Lower leg skin (tissue), 4 donors: ENCODE data around the gene NFRKB. TPM values are rescaled to one million over a fixed set of nuclear protein-coding genes. Genes with fewer than 3 reads are reported as not detected.
"Not testable (repeated sequence)": the region's sequence is repeated elsewhere in the genome, so short reads cannot be mapped to it uniquely, and the experiment has no call there.

ENCODE experiments used
- DNase-seq, 2 donors: peaks; one replicate each; pipeline ENCODE4 v3.0.0-alpha.2; 2019; ENCODE audit warnings: low spot score in 2 of 2
- H3K4me3 ChIP-seq: fragments of 200-600 bp; sonication (generic); 2 replicates; pipeline ENCODE4 v1.5.1; 2017; ENCODE audit warnings: mild to moderate bottlenecking, low read depth; ENCODE audit not compliant: poor library complexity, severe bottlenecking
- POLR2A ChIP-seq, 2 donors: fragments of 450-650 bp; IDR thresholded peaks; one replicate each; pipeline ENCODE4 v1.6.1; 2016 to 2017; ENCODE audit warnings: antibody characterized with exemption in 2 of 2, mild to moderate bottlenecking in 1 of 2, moderate library complexity in 1 of 2
- WGBS, 2 donors: methylation state at CpG; one replicate each; pipeline ENCODE4 v1.1.5; 2018; 5-methylcytosine and 5-hydroxymethylcytosine counted together
- intact Hi-C: fragments of 100-400 bp; cut with DNase I; formaldehyde crosslinking; loops from one replicate; pipeline ENCODE4 v1.15.0; 2023; ENCODE audit warnings: low total_unique reads
- total RNA-seq, 4 donors: library from RNA; depleted of rRNA; stranded (reverse); fragments of >200 nt; gene quantifications; one replicate each; pipeline ENCODE4 v1.1.0, GENCODE V29; 2016
- TF ChIP-seq, protein P1 (sequence below), 3 donors: fragments of 450-650 bp; IDR thresholded peaks; one replicate each; pipeline ENCODE4 v1.5.1; 2016; ENCODE audit warnings: antibody characterized with exemption in 3 of 3, mild to moderate bottlenecking in 3 of 3, moderate library complexity in 2 of 3

The NFRKB gene
- total RNA-seq, 4 donors from 2014 or later, result 41.9 to 57.1 (median 53.2) TPM

GRCh38 chr11:129852125-129852740 lies 43.1 kb downstream of the NFRKB start:
- no peak for TF ChIP-seq POLR2A (IDR thresholded peaks at IDR 0.05)
- TF ChIP-seq, protein P1, sequence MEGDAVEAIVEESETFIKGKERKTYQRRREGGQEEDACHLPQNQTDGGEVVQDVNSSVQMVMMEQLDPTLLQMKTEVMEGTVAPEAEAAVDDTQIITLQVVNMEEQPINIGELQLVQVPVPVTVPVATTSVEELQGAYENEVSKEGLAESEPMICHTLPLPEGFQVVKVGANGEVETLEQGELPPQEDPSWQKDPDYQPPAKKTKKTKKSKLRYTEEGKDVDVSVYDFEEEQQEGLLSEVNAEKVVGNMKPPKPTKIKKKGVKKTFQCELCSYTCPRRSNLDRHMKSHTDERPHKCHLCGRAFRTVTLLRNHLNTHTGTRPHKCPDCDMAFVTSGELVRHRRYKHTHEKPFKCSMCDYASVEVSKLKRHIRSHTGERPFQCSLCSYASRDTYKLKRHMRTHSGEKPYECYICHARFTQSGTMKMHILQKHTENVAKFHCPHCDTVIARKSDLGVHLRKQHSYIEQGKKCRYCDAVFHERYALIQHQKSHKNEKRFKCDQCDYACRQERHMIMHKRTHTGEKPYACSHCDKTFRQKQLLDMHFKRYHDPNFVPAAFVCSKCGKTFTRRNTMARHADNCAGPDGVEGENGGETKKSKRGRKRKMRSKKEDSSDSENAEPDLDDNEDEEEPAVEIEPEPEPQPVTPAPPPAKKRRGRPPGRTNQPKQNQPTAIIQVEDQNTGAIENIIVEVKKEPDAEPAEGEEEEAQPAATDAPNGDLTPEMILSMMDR (IDR thresholded peaks at IDR 0.05), result no peak
- 83% methylated on average over 15 of the region's 15 CpGs for WGBS, 2 donors
- H3K4me3 ChIP-seq, result no peak overlapping the region
- intact Hi-C loops, result no loop called here
- no peak for DNase-seq

DNA sequence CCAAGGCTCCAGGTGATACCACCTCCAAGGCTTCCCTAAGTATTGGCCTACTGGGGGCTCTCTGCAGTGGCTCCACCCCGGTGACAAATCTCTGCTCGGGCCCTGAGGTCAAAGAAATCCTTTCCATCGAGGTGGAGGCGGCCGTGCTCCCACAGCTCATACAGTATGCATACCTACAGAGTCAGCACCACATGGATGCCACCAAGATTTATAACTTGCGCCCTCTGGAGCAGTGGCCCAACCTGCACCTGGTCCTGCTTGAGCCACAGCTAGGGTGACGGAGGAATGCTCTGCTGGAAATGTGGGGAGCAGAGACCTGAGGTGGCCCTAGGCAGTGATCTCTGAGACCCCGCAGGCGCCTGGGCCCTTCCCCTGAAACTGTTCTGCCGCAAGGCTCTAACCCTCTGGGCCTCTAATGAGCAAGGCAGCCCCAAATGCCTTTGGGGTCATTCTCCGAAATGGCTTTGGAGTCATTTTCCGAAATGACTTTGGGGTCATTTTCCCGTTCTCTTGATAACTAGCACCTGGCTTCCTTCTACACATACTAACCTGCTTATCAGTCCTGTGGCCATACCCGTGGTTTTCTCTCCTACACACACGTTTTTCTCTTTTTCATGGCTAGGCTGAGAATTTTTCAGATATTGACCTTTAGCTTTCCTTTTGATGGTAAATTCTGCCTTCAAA lies 45.8 kb downstream of the NFRKB start:
- 90 to 92% methylated on average over 15 of the region's 15 CpGs for WGBS, 2 donors
- TF ChIP-seq POLR2A (IDR thresholded peaks at IDR 0.05), result no peak
- TF ChIP-seq, protein P1 (IDR thresholded peaks at IDR 0.05), result no peak
- H3K4me3 ChIP-seq, result no peak overlapping the region
- no peak for DNase-seq
- intact Hi-C loops, result no loop called here

GRCh38 chr11:129847361-129847760 lies 48.0 kb downstream of the NFRKB start:
- H3K4me3 ChIP-seq, DNase-seq, intact Hi-C loops: not testable (repeated sequence)
- WGBS, 2 donors, result 48 to 68% methylated on average over 1 to 2 of the region's 3 CpGs

GRCh38 chr11:129846508-129847335 lies 48.7 kb downstream of the NFRKB start:
- WGBS, 2 donors, result 53 to 65% methylated on average over 6 of the region's 6 CpGs
- no peak overlapping the region for H3K4me3 ChIP-seq
- intact Hi-C loops, result no loop called here
- no peak for DNase-seq
- TF ChIP-seq POLR2A (IDR thresholded peaks at IDR 0.05), result no peak
- TF ChIP-seq, protein P1 (IDR thresholded peaks at IDR 0.05), result no peak

Other genes starting within 250 kb of the NFRKB start
- 10 to 100 TPM; 50.2 to 76.1 (median 55.1) TPM for gene TMEM45B, start 79.7 kb downstream of the NFRKB start, total RNA-seq
- 10 to 100 TPM in 2 of 4 donors, 1 to 10 TPM in 2; 6.7 to 13.0 (median 9.1) TPM for gene PRDM10, start 107.3 kb upstream of the NFRKB start, total RNA-seq
- 100 to 1,000 TPM; 125 to 226 (median 158) TPM for gene APLP2, start 174.3 kb upstream of the NFRKB start, total RNA-seq